ENCODE measurements around the gene SLC15A4.

DNA sequence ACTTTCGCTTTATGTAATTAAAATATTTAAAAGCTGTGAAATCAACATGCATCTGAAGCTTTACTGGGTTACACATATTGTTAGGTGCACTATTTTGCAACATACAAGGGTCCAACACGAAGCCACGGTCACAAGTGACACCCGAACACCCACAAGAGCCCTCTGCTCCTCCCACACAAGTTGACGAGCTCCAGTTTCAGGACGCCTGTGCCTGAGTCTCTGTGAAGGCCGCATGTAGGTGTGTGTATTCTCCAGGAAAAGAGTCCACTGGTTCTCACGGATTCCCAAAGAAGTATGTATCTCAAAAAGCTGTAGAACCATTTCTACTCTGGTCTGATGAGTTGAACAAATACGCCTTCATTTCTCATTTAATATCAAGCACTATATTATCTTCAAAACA, 12.0 kb downstream of the SLC15A4 start:
- TF ChIP-seq, protein P1, sequence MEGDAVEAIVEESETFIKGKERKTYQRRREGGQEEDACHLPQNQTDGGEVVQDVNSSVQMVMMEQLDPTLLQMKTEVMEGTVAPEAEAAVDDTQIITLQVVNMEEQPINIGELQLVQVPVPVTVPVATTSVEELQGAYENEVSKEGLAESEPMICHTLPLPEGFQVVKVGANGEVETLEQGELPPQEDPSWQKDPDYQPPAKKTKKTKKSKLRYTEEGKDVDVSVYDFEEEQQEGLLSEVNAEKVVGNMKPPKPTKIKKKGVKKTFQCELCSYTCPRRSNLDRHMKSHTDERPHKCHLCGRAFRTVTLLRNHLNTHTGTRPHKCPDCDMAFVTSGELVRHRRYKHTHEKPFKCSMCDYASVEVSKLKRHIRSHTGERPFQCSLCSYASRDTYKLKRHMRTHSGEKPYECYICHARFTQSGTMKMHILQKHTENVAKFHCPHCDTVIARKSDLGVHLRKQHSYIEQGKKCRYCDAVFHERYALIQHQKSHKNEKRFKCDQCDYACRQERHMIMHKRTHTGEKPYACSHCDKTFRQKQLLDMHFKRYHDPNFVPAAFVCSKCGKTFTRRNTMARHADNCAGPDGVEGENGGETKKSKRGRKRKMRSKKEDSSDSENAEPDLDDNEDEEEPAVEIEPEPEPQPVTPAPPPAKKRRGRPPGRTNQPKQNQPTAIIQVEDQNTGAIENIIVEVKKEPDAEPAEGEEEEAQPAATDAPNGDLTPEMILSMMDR (IDR thresholded peaks at IDR 0.05), result no peak
- TF ChIP-seq EP300 (IDR thresholded peaks at IDR 0.05), result no peak

All from stomach (tissue), 4 donors.